ENCODE measurements around the gene COG4.

Gene COG4

GRCh38 chr16:70430667-70431536 lies 92.5 kb downstream of the COG4 start:
- DNase-seq: no peak

Data from cortex of kidney (tissue), 1 donor.